Fibroblast of villous mesenchyme (primary cell): ENCODE measurements around the gene HUNK. TPM values are rescaled to one million over a fixed set of nuclear protein-coding genes. Genes with fewer than 3 reads are reported as not detected.

Experiments
- DNase-seq: peaks from one replicate; pipeline ENCODE4 v3.0.0-alpha.2; 2010; ENCODE audit warnings: low read depth
- H3K4me3 ChIP-seq: 2 replicates; pipeline ENCODE4 v1.5.1; 2011; ENCODE audit warnings: low read depth, mild to moderate bottlenecking, low read length
- CTCF ChIP-seq: IDR thresholded peaks from 2 replicates; pipeline ENCODE4 v1.5.1; 2012; ENCODE audit warnings: low read depth, mild to moderate bottlenecking, low read length; ENCODE audit not compliant: insufficient read depth
- total RNA-seq: library from RNA; depleted of rRNA; stranded (reverse); fragments of >200 nt; gene quantifications from 2 replicates; pipeline ENCODE4 v1.2.3, GENCODE V29; 2012

Gene HUNK
- total RNA-seq, 1 donor = 1.3 TPM

- TF ChIP-seq CTCF = no peak
- H3K4me3 ChIP-seq = no peak overlapping the region
- DNase-seq = no peak
These were observed 131.5 kb downstream of the HUNK start for GRCh38 chr21:32004291-32004690.

- no peak for DNase-seq
- TF ChIP-seq CTCF = no peak
- no peak overlapping the region for H3K4me3 ChIP-seq
These were observed 134.6 kb downstream of the HUNK start for GRCh38 chr21:32007456-32007855.

GRCh38 chr21:32008714-32009113 lies 135.9 kb downstream of the HUNK start:
- DNase-seq = no peak
- no peak for TF ChIP-seq CTCF
- H3K4me3 ChIP-seq = no peak overlapping the region

GRCh38 chr21:32009263-32009662 lies 136.4 kb downstream of the HUNK start:
- no peak for DNase-seq
- no peak for TF ChIP-seq CTCF
- no peak overlapping the region for H3K4me3 ChIP-seq

- no peak for DNase-seq
- no peak overlapping the region for H3K4me3 ChIP-seq
- TF ChIP-seq CTCF = no peak
These were observed 142.8 kb downstream of the HUNK start for GRCh38 chr21:32015461-32016139.

- no peak for DNase-seq
- TF ChIP-seq CTCF = no peak
- no peak overlapping the region for H3K4me3 ChIP-seq
These were observed 145.6 kb downstream of the HUNK start for GRCh38 chr21:32018381-32018780.

- H3K4me3 ChIP-seq = no peak overlapping the region
- no peak for DNase-seq
- TF ChIP-seq CTCF = no peak
These were observed 147.7 kb downstream of the HUNK start for GRCh38 chr21:32020564-32020963.
